ENCODE data around the gene PIGX. TPM values are rescaled to one million over a fixed set of nuclear protein-coding genes. Genes with fewer than 3 reads are reported as not detected.
"Not testable (repeated sequence)": the region's sequence is repeated elsewhere in the genome, so short reads cannot be mapped to it uniquely, and the experiment has no call there.

PIGX gene
- polyA plus RNA-seq, 1 donor from 2014 or later: 116 TPM

GRCh38 chr3:196740481-196741248 lies 28.5 kb downstream of the PIGX start:
- no peaks in the 10 kb centered on the region for H3K9me2 ChIP-seq (ENCODE audit: insufficient read depth, low read length)
- peak overlapping the region; percentile 34 for H2AFZ ChIP-seq (ENCODE audit: low read depth, low read length)
- H3K9ac ChIP-seq (ENCODE audit: low read length): peak overlapping the region; percentile 90
- H3K36me3 ChIP-seq (ENCODE audit: insufficient read depth, low read length): no peaks in the 10 kb centered on the region
- no peaks in the 10 kb centered on the region for H4K20me1 ChIP-seq (ENCODE audit: insufficient read depth)
- H3F3A ChIP-seq (ENCODE audit: insufficient read depth, low read length, poor library complexity, severe bottlenecking): peaks cover 3% of the 10 kb centered on the region
- H3K4me3 ChIP-seq (ENCODE audit: low read length): peak overlapping the region; percentile 74
- H3K27ac ChIP-seq (ENCODE audit: low read length): peak overlapping the region; percentile 84
- H3K9me3 ChIP-seq (ENCODE audit: low read length): no peaks in the 10 kb centered on the region
- TF ChIP-seq SMC3 (conservative IDR thresholded peaks at IDR 0.05; ENCODE audit: poor library complexity) (peak; percentile 7), CTCF (IDR thresholded peaks at IDR 0.05; ENCODE audit: poor library complexity, severe bottlenecking) (no peak), EZH2 (IDR thresholded peaks at IDR 0.05; ENCODE audit: borderline replicate concordance, insufficient read depth, low read length, poor library complexity, severe bottlenecking) (no peak), TAF1 (IDR thresholded peaks at IDR 0.05; ENCODE audit: low read depth) (no peak), EP300 (conservative IDR thresholded peaks at IDR 0.05; ENCODE audit: poor library complexity, severe bottlenecking) (no peak), RAD21 (conservative IDR thresholded peaks at IDR 0.05) (peak; percentile 42)
- H3K79me2 ChIP-seq (replicated peaks; ENCODE audit: insufficient read depth, low read length): peaks cover 49% of the 10 kb centered on the region
- no peaks in the 10 kb centered on the region for H3K27me3 ChIP-seq (ENCODE audit: insufficient read depth, low read depth, low read length)
- H3K4me2 ChIP-seq (ENCODE audit: low read length): peak overlapping the region; percentile 73

- Histone ChIP-seq H3K4me3 (ENCODE audit: low read length) (peak overlapping the region; percentile 74), H3K4me2 (ENCODE audit: low read length) (peak overlapping the region; percentile 73), H3K9ac (ENCODE audit: low read length) (peak overlapping the region; percentile 90), H3F3A (ENCODE audit: insufficient read depth, low read length, poor library complexity, severe bottlenecking) (peaks cover 3% of the 10 kb centered on the region), H2AFZ (ENCODE audit: low read depth, low read length) (no peak overlapping the region), H3K9me3 (ENCODE audit: low read length) (no peaks in the 10 kb centered on the region), H3K27me3 (ENCODE audit: insufficient read depth, low read depth, low read length) (no peaks in the 10 kb centered on the region), H3K79me2 (replicated peaks; ENCODE audit: insufficient read depth, low read length) (peaks cover 56% of the 10 kb centered on the region), H3K36me3 (ENCODE audit: insufficient read depth, low read length) (peaks cover 6% of the 10 kb centered on the region), H4K20me1 (ENCODE audit: insufficient read depth) (no peaks in the 10 kb centered on the region), H3K27ac (ENCODE audit: low read length) (peak overlapping the region; percentile 84), H3K9me2 (ENCODE audit: insufficient read depth, low read length) (no peaks in the 10 kb centered on the region)
- TF ChIP-seq EP300 (conservative IDR thresholded peaks at IDR 0.05; ENCODE audit: poor library complexity, severe bottlenecking) (no peak), POLR2AphosphoS5 (IDR thresholded peaks at IDR 0.05) (no peak), RAD21 (conservative IDR thresholded peaks at IDR 0.05) (no peak), EZH2 (IDR thresholded peaks at IDR 0.05; ENCODE audit: borderline replicate concordance, insufficient read depth, low read length, poor library complexity, severe bottlenecking) (no peak), REST (IDR thresholded peaks at IDR 0.05; ENCODE audit: borderline replicate concordance) (no peak), CTCF (IDR thresholded peaks at IDR 0.05; ENCODE audit: poor library complexity, severe bottlenecking) (no peak), MXI1 (conservative IDR thresholded peaks at IDR 0.05; ENCODE audit: poor library complexity, severe bottlenecking) (no peak), SMC3 (conservative IDR thresholded peaks at IDR 0.05; ENCODE audit: poor library complexity) (no peak), TAF1 (IDR thresholded peaks at IDR 0.05; ENCODE audit: low read depth) (no peak)
Measured at GRCh38 chr3:196741249-196741889, 29.2 kb downstream of the PIGX start.

GRCh38 chr3:196743569-196743968 lies 31.4 kb downstream of the PIGX start:
- H3K4me2 ChIP-seq (ENCODE audit: low read length): not testable (repeated sequence)

More at GRCh38 chr3:196743569-196743968, 31.4 kb downstream of the PIGX start:
- not testable (repeated sequence) for H3K9ac ChIP-seq (ENCODE audit: low read length); H3K27me3 ChIP-seq (ENCODE audit: insufficient read depth, low read depth, low read length); H4K20me1 ChIP-seq (ENCODE audit: insufficient read depth); H3F3A ChIP-seq (ENCODE audit: insufficient read depth, low read length, poor library complexity, severe bottlenecking); H3K27ac ChIP-seq (ENCODE audit: low read length); H3K9me3 ChIP-seq (ENCODE audit: low read length); H3K4me3 ChIP-seq (ENCODE audit: low read length); H3K36me3 ChIP-seq (ENCODE audit: insufficient read depth, low read length); H3K9me2 ChIP-seq (ENCODE audit: insufficient read depth, low read length); H2AFZ ChIP-seq (ENCODE audit: low read depth, low read length)
- peaks cover 78% of the 10 kb centered on the region for H3K79me2 ChIP-seq (replicated peaks; ENCODE audit: insufficient read depth, low read length)

All from neural cell (in vitro differentiated cells).